Lung microvascular endothelial cell (primary cell): ENCODE data around the gene TNS1. TPM values are rescaled to one million over a fixed set of nuclear protein-coding genes. Genes with fewer than 3 reads are reported as not detected.
A peak's percentile ranks its signal among the peaks of the same experiment; 100 is the strongest.
"Not testable (repeated sequence)": the region's sequence is repeated elsewhere in the genome, so short reads cannot be mapped to it uniquely, and the experiment has no call there.

ENCODE experiments used
- DNase-seq, 2 donors: peaks; one replicate each; pipeline versions ENCODE4 v3.0.0 to v3.0.0-alpha.2; 2010; ENCODE audit warnings: low read depth in 2 of 2
- total RNA-seq: library from RNA; depleted of rRNA; stranded (reverse); fragments of >200 nt; gene quantifications from 2 replicates; pipeline ENCODE4 v1.2.1, GENCODE V29; 2014

TNS1 gene
- total RNA-seq, 1 donor from 2014 or later, result 82.1 TPM

GRCh38 chr2:217787160-217787877, 215.5 kb downstream of the TNS1 start:
- no peak for DNase-seq

- DNase-seq, result not testable (repeated sequence)
Measured at GRCh38 chr2:217786560-217786959, 216.2 kb downstream of the TNS1 start.

DNA sequence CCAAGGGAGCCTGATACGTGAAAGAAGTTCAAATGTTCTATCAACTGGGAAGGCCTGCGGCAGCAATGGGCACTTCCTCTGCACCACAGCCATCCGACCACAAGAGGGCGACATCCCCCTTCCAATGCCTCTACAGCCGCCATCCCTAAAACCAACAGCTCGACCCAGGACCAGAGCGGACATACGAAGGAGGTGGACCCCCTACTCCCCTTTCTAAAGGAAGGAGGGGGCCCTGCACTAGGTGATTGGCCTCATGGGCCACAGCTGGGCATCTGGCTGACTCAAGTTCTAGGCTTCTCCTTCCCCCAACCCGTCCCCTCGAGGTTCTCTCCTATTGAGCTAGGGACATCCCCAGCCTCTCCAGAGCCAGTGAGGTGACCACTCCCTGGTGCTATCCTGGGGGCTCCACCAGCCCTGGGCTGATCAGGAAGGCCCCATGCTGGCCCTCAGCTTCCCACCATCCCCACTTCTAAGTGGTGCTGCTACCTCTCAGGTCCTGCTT, 217.2 kb downstream of the TNS1 start:
- DNase-seq, result peak; percentile 69 to 78

DNA sequence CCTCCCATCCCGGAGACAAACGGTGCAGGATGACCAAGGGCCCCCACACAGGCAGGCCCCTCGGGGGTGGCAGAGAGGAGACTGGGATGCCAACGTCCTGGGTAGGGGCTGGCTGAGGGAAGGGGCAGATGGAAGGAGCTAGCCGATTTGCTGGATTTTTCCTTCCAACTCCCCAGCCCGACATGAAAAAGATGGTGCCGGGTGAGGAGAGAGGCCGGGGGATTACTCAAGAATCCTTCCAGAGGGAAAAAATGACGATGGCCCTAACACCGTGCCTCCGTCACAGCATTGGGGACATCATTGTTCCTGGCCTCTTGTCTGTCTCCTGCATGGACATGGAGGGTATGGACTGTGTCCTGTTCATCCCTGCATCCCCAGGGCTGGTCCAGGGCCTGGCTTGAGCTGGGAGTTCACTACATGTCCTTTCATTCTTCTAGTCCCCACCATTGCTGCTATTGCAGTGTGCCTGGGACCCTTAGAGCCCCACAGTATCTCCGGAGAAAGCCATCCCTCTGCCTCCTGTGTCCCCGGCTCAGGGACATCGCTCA, 217.7 kb downstream of the TNS1 start:
- no peak for DNase-seq

DNA sequence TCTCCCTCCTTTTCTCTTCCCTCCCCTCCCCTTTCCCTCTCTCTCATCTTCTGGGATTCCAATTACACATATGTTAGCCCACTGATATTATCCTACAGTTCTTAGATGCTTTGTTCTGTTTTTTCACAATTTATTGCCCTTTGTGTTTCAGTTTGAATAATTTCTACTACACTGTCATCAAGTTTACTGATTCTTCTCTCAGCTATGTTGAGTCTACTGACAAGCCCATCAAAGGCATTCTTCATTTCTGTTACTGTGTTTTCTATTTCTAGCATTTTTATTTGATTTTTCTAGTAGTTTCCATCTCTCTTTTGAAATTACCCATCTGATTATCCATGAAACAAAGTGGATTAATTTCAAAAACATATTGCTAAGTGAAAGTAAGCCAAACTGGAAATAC, 219.6 kb downstream of the TNS1 start:
- no peak for DNase-seq

GRCh38 chr2:217777906-217778305, 224.9 kb downstream of the TNS1 start:
- DNase-seq, result no peak

DNA sequence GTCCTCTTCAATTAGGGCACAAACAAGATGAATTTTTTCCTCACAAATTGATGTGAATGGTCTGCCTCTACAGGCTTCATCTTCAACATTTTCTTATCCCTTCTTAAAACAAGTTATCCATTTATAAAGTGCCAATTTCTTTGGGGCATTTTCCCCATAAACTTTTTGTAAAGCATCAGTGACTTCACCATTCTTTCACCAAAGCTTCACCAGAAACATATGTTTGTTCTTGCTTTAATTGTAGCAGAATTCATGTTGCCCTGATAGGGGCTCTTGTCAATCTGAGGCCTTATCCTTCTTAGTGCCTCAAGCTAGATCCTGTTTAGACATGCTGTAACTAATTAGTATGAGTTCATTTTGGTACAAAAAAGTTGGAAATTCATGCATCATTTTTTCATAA, 226.2 kb downstream of the TNS1 start:
- no peak for DNase-seq

GRCh38 chr2:217775920-217776503, 226.8 kb downstream of the TNS1 start:
- no peak for DNase-seq

- no peak for DNase-seq
Measured at GRCh38 chr2:217774232-217774631, 228.6 kb downstream of the TNS1 start.

DNA sequence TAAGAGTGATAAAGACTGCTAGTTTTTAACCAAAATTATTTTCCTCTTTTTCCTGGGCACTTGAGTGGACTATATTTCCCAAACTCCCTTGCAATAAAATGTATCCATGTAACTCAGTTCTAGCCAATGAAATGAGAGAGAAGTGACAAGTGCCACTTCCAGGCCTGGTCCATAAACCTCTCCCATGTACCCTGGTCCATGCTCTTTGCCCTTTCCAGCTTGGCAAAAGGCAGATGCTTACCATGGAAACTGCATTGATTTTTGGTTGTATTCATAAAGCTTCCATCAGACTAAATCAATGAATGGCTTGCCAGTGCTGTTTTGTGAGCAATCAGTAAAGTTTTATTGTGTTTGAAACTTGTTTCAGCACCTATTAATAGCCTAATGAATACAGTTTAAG, 229.3 kb downstream of the TNS1 start:
- DNase-seq, result no peak

DNA sequence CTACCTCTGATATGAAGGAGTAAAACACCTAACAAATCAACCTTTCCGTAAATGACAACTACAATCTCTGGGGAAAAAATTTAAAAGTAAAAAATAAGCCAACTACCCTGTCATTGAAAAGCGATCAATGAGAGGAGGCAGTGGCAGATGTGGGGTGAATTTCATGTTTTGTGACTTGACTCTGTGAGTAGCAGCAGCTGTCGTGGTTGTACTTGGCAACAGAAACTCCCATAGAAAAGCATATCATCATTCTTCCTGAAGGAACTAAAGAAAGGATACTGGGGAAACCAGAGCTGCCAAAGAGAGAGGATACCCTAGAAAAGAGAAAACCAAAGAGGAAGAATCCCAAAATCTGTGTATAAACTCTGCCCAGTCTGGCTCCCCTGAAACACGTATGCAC, 236.4 kb downstream of the TNS1 start:
- DNase-seq, result no peak

DNA sequence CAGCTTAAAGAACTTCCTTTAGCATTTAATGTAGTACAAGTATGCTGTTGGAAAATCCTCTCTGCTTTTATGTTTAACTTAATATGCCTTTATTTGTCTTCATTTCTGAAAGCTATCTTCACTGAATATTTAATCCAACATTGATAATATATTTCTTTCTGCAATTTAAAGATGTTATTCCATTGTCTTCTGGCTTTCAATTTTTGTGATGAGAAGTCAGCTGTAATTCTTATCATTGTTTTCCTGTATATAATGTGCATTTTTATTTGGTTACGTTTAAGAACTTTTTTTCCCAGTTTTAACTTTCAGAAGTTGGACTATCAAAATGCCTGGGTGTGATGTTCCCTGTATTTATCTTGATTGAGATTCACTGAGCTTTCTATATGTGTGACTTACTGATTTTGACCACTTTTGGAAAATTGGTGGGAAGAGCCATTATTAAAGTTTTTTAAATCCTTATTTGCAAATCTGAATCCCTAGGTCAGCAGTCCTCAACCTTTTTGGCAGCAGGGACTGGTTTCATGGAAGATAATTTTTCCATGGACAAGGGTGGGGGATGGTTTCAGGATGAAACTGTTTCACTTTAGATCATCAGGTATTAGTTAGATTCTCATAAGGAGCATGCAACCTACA, 241.0 kb downstream of the TNS1 start:
- DNase-seq, result no peak

DNA sequence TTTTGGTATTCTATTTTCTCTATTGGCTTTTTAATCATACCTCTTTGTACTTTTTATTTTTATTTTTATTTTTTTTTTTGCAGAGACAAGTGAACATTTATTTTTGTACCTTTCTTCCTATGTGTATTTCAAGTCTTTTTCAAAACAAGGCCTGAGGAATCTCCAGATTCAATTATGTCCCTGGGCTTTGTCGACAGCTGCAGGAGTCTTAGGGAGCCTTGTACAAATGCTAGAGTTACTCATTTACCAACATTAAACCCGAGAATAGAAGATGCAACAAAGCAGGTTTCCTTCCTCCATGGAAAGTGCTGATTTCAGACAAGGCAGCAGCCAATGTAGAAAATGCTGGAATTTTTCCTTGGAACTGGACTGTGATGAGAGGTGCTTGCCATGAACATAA, 242.8 kb downstream of the TNS1 start:
- no peak for DNase-seq

DNA sequence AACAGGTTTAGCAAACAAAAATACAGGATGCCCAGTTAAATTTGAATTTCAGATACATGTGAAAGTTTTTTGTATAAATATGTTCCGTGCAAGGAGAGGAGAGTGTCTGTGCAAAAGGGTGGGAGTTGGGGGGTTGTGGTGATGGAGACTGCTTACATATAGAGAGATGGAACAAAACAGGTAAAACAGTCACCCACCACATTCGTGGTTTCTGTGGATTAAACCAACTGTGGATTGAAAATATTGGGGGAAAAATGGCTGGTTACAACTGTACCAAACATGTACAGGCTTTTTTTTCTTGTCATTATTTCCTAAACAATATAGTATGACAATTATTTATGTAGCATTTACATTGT, 245.7 kb downstream of the TNS1 start:
- DNase-seq, result no peak

DNA sequence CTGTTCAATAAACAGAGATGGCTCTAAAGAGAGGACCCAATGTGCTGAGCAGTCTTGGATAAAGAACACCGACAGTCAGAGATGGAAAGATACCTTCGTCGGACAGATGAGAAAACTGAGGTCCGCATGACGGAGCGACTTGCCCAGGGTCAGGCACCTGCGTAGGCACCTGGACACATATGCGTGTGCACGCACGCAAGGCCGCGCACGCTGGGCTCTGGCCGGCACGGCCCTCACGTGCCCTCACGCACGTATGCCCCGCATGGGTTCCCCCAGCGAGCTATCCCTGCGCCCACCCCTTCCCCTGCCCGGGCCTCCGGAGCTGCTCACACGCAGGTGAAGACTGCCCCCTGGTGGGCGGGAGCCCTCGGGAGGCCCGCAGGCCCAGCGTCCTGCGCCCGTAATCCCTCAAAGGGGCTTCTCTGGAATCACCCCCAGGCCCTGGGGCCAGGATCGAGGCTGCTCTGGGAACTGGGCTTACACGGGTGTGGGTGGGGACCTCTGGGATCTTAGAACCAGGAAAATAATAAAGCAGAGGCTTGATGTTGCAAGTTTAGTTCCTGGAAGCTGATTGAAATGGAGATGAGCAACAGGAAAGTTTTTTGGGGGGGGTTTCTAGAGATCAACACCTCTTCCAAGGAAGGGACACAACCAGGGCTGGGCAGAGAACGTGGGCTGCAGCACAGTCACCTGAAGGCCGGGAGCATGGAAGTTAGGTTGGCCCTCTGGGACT, 246.3 kb downstream of the TNS1 start:
- peak; percentile 62 to 66 for DNase-seq

DNA sequence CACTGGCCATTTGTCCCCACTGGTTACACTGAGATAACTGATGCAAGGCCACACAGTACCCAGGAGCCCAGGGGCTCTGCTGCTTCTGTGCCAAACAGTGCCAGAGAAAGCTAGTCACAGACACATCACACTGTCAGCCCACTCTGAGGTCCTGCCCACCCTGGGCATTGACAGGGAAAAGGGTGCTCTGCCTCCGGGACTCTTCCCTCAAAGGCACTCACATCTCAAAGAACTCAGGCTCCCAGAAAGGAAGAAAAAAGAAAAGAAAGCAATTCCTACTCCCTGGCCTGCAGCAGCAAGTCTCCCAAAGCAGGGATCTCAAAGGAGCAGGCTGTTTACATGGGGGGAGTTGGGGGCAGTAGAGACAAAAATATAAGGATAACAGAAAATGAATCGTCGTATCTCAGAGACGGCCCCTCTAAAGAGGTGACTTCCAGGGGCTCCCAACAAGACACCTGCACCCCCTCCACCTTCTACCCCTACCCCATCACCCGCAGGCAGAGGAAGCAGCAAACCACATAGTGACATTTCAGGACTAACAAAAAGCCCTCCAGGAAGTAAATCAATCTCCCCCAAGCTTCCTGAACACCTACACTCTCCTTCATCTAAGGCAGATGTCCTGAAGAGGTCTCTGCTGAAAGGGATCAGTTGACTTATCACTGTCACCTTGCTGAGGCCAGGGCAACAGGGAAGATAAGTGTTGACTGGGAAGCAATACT, 247.6 kb downstream of the TNS1 start:
- DNase-seq, result no peak

DNA sequence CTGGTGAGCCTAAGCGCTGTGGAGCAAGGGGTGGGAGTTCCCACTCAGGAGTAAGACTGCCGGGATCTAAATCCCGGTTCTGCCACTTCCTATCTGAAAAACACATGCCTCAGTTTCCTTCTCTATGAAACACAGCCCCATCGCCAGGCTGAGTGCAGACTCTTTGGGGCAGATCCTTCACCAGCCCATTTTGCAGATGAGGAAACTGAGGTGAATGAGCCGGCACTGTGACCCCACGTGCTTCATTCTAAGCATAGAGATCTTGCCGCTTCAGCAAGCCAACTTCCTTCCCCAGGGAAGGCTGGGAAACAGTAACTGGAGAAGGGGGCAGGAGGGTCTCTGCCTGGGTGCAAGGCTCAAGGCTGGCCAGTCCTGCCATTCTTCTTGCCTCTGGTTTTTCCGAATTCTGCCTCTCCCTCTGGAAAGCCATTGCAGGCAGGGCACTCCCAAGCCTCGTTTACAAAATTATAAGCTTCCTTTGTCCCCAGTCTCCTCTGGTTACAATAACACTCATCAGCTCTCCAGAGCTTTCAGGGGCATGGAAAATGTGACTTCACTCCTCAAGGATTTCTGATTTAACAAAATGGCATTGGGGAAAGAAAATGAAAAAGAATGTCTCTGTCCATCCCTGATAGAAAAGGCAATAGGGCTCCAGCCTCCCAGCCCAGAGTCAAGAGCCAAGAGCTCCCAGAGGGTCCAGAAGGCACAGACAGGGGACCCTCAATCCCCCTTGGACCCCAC, 249.2 kb downstream of the TNS1 start:
- peak in 1 of 2 donors; percentile 31 for DNase-seq

DNA sequence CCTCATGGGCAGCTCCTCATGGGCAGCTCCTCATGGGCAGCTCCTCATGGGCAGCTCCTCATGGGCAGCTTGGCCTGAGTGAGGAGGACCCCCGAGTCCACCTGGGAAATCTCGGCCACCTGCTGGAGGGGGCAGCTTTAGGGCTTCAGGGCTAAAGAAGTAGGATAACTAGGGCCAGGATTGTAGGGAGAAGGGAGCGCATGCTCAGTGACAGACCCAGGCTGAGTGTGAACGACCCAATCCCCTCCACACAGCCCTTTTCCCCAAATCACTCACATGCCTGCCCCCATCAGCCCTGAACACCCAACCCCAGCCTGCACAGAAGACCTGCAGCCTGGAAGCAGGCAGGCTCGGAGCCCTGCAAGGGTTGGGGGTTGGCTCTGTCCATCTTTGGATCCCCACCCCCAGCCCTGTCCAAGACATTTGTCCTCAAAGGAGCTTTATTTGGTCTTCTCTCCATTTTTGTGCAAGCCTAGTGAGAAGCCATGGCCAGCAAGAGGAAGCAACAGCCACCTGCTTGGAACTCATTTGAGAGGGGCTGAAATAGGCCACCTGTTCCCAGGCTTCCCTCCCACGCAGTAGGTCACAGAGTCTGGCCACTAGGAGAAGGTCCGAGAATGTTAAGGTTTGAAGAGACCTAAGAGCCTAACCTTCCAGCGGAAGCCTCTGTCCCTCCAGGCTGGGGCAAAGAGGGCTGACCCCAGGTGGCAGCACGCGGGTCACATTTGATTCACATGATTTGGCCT, 249.9 kb downstream of the TNS1 start:
- no peak for DNase-seq

DNA sequence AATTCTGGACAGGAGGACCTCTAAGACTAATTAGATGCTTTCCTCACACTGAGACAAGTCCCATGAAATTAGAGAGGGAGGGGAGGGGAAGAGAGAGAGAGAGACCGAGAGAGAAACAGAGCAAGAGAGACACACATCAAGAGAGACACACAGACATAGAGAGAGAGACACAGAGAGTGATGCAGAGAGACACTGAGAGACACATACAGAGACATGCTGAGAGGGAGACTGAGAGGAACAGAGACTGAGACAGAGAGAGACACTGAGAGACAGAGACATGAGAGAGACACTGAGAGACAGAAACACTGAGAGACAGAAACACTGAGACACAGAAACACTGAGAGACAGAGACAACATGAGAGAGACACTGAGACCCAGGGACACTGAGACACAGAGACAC, 250.8 kb downstream of the TNS1 start:
- no peak for DNase-seq

DNA sequence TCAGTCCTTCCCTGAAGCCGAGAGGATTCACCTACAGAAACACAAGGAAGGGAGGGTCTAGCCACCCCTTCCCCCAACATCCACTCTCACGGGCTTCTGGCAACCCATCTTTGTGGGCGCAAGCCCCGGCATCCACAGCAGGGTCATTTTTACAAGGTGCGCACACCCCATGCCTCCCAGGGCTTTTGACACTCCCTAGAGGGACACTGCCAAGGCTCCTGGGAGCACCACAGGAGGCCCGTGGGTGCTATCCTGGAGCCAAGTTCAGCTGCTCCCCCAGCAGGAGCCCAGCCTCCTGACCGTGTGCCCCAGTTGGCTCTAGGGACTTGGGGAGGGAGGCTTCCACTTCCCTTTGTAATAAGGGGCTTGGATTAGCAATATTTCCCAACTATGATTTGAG, 251.6 kb downstream of the TNS1 start:
- no peak for DNase-seq
